K562 (cell line): ENCODE data around the gene ADAM22. TPM values are rescaled to one million over a fixed set of nuclear protein-coding genes. Genes with fewer than 3 reads are reported as not detected.

Experiments used
- CCAR2 ChIP-seq: fragments of 200-400 bp; formaldehyde crosslinking; IDR thresholded peaks from 2 replicates; pipeline ENCODE4 v1.6.1; 2017; ENCODE audit warnings: mild to moderate bottlenecking, low read depth, low read length
- CREB1 ChIP-seq, 2 experiments: sonication (generic) in 1 of 2; formaldehyde crosslinking in 1 of 2; IDR thresholded peaks; 2 replicates each; pipeline versions ENCODE4 v1.6.1 to v1.8.0; 2012 to 2022; ENCODE audit warnings: inconsistent platforms in 1 of 2, mild to moderate bottlenecking in 1 of 2, missing genetic modification reagents in 1 of 2, moderate library complexity in 1 of 2
- DLX4 ChIP-seq: fragments of 250-450 bp; sonication (Bioruptor Pico); IDR thresholded peaks from 2 replicates; pipeline ENCODE4 v1.6.1; 2021; ENCODE audit warnings: mild to moderate bottlenecking
- MEIS2 ChIP-seq: fragments of 450-650 bp; IDR thresholded peaks from 2 replicates; pipeline ENCODE4 v1.6.1; 2014; ENCODE audit warnings: mild to moderate bottlenecking; ENCODE audit not compliant: partially characterized antibody
- MIER1 ChIP-seq: fragments of 450-650 bp; IDR thresholded peaks from 2 replicates; pipeline ENCODE4 v1.6.1; 2016; ENCODE audit warnings: antibody characterized with exemption, mild to moderate bottlenecking, low read depth
- NBN ChIP-seq: fragments of 450-650 bp; IDR thresholded peaks from 2 replicates; pipeline ENCODE4 v1.6.1; 2016; ENCODE audit warnings: low read depth, mild to moderate bottlenecking
- NUFIP1 ChIP-seq: fragments of 450-650 bp; IDR thresholded peaks from 2 replicates; pipeline ENCODE4 v1.6.1; 2018; ENCODE audit not compliant: partially characterized antibody
- PRPF4 ChIP-seq: fragments of 200-400 bp; formaldehyde crosslinking; IDR thresholded peaks from one replicate; pipeline ENCODE4 v1.6.1; 2017; ENCODE audit warnings: low read length, low read depth, mild to moderate bottlenecking; ENCODE audit not compliant: insufficient read depth, poor library complexity, severe bottlenecking
- RAD51 ChIP-seq: fragments of 450-650 bp; IDR thresholded peaks from 2 replicates; pipeline ENCODE4 v1.7.1; 2016; ENCODE audit warnings: low read depth, mild to moderate bottlenecking, borderline replicate concordance
- RBM15 ChIP-seq: fragments of 200-400 bp; formaldehyde crosslinking; IDR thresholded peaks from 2 replicates; pipeline ENCODE4 v1.6.1; 2018; ENCODE audit warnings: mild to moderate bottlenecking, low read length, moderate library complexity; ENCODE audit not compliant: insufficient read depth
- RERE ChIP-seq: sonication (generic); formaldehyde crosslinking; IDR thresholded peaks from 2 replicates; pipeline ENCODE4 v1.8.0; 2023; ENCODE audit warnings: missing genetic modification reagents, mild to moderate bottlenecking, borderline replicate concordance
- SMARCE1 ChIP-seq: fragments of 450-650 bp; IDR thresholded peaks from 2 replicates; pipeline ENCODE4 v1.7.1; 2016; ENCODE audit warnings: mild to moderate bottlenecking
- SPI1 ChIP-seq: IDR thresholded peaks from 2 replicates; pipeline ENCODE4 v1.6.1; 2011; ENCODE audit warnings: low read depth, low read length, control low read depth, borderline replicate concordance
- SRSF3 ChIP-seq: fragments of 200-400 bp; formaldehyde crosslinking; IDR thresholded peaks from 2 replicates; pipeline ENCODE4 v1.6.1; 2016; ENCODE audit warnings: mild to moderate bottlenecking, low read length, moderate library complexity; ENCODE audit not compliant: insufficient read depth
- ZBTB11 ChIP-seq, 3 experiments: fragments of 200-800 bp in 1 of 3; fragments of 250-450 bp in 1 of 3; fragments of 450-650 bp in 1 of 3; sonication (Bioruptor Pico) in 1 of 3; sonication (Bioruptor generic) in 1 of 3; formaldehyde crosslinking in 1 of 3; IDR thresholded peaks; 2 replicates each; pipeline versions ENCODE4 v1.6.1 to v1.8.0; 2016 to 2022; ENCODE audit warnings: mild to moderate bottlenecking in 2 of 3, missing genetic modification characterization in 2 of 3, missing compliant biosample characterization in 1 of 3, moderate library complexity in 1 of 3
- ZNF655 ChIP-seq: fragments of 250-450 bp; sonication (Bioruptor Pico); IDR thresholded peaks from 2 replicates; pipeline ENCODE4 v1.5.0; 2021
- polyA plus RNA-seq, 8 experiments: library from polyadenylated mRNA; depleted of rRNA in 4 of 8; stranded (reverse) in 5 of 8; unstranded in 3 of 8; fragments of >200 nt; fragmentation: Nextera tagmentation in 2 of 8; fragmentation: Illumina TruSeq in 1 of 8; extraction: Ambion mirVana in 2 of 8; extraction: Trizol in 1 of 8; gene quantifications; 2 replicates each; pipeline versions ENCODE4 v1.2.1 to v1.2.3, GENCODE V29; 2011 to 2014; ENCODE audit warnings: inconsistent platforms in 1 of 8, missing spikeins in 1 of 8
- total RNA-seq, 7 experiments: library from RNA; depleted of rRNA in 6 of 7; stranded (reverse); fragments of >200 nt in 6 of 7; fragmentation: Illumina TruSeq in 2 of 7; extraction: Trizol in 2 of 7; gene quantifications; 2 replicates each; pipeline versions ENCODE4 v1.2.1 to v1.2.3, GENCODE V29; 2011 to 2021; ENCODE audit warnings: low replicate concordance in 1 of 7

Gene ADAM22
- total and polyA plus RNA-seq, 9 of the 15 experiments (the other 6 are each of a cell fraction or from before 2014, with no cell fraction given) = 0.01 to 0.58 (median 0.18) TPM

- TF ChIP-seq ZBTB11 (CRISPR knock-in tag; IDR thresholded peaks at IDR 0.05) (0 out of 6 replicates have a peak, but pooled peaks of 1 of the 3 experiments have one; percentile 35), RAD51 (no peak), CCAR2 (no peak), MIER1 (no peak), RBM15 (no peak), PRPF4 (no peak), MEIS2 (peak; percentile 78), NBN (no peak), SMARCE1 (no peak), CREB1 (IDR thresholded peaks at IDR 0.05) (no peak), CREB1 (CRISPR knock-in tag; IDR thresholded peaks at IDR 0.05) (no peak), RERE (CRISPR knock-in tag) (no peak), SPI1 (no peak), SRSF3 (no peak), NUFIP1 (no peak), DLX4 (CRISPR knock-in tag) (no peak), ZNF655 (CRISPR knock-in tag) (no peak)
Measured at GRCh38 chr7:88217675-88218428, 283.8 kb downstream of the ADAM22 start (continued).
